ENCODE data around the gene CARD19. TPM values are rescaled to one million over a fixed set of nuclear protein-coding genes. Genes with fewer than 3 reads are reported as not detected.
A peak's percentile ranks its signal among the peaks of the same experiment; 100 is the strongest.

CARD19 gene, protein sequence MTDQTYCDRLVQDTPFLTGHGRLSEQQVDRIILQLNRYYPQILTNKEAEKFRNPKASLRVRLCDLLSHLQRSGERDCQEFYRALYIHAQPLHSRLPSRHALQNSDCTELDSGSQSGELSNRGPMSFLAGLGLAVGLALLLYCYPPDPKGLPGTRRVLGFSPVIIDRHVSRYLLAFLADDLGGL
- total RNA-seq (10 to 100 TPM; 34.0 to 50.0 (median 44.7) TPM), polyA plus RNA-seq (10 to 100 TPM in 1 of 2 donors, 1 to 10 TPM in 1; 5.0 to 67.6 TPM)
- long read RNA-seq, donor 1, transcript CARD19-206 (2 exons, 2,690 nt), result major isoform, 16 of 40 reads
- long read RNA-seq, donor 1, transcript CARD19-201 (6 exons, 855 nt), result minor isoform, 5 of 40 reads
- long read RNA-seq, donor 1, partial matches to known transcripts, result 1 of 40 reads
- long read RNA-seq, donor 1, other reads (novel, unspliced or antisense), result 9 of 40 reads
- long read RNA-seq, donor 2, transcript CARD19-201 (6 exons, 855 nt), result major isoform, 5 of 11 reads
- long read RNA-seq, donor 2, partial matches to known transcripts, result 0 of 11 reads
- long read RNA-seq, donor 2, other reads (novel, unspliced or antisense), result 0 of 11 reads
- long read RNA-seq, donor 3, transcript CARD19-207 (6 exons, 759 nt), result major isoform, 7 of 32 reads
- long read RNA-seq, donor 3, transcript CARD19-206 (2 exons, 2,690 nt), result major isoform, 7 of 32 reads
- long read RNA-seq, donor 3, transcript CARD19-204 (5 exons, 660 nt), result minor isoform, 6 of 32 reads
- long read RNA-seq, donor 3, partial matches to known transcripts, result 0 of 32 reads
- long read RNA-seq, donor 3, other reads (novel, unspliced or antisense), result 8 of 32 reads

DNA sequence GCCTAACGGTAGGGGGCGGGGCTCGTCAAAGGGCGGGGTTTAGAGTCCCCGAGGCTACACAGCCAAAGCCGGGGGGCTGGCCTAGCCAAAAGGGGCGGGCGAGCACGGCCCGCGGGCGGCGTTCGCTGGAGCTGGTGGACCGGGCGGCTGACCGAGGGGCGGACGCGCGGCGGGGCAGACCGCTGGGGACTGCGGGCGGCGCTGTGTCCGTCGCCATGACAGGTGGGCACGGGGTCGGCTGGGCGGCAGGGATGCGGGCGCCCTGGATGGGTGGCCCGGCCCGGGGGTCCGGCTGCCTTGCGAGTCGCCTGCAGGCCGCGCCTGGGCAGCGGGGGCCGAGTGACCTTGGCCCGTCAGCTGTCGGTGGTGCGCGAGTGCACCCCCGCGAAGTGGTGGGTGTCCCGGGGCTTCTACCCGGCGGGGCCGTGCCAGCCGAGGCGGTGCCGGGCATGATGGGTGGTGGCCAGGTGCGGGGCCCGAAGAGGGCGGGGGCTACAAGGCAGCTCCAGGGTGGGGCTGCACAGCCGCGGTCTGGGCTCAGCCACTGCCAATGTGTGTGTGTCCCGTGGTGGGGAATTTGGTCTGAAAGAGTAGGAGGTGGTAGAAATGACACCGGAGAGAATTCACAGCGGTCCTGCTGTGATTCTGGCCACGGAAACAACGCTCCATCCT is at the start of gene CARD19:
TSS of gene CARD19 (plus strand) at position 87 of the 672 bp plus-strand sequence. CDS start at position 216, 129 bp downstream.
- no peaks in the 10 kb centered on the region for H3K36me3 ChIP-seq
- peak within 1 kb of the TSS; percentile 86 for H3K4me3 ChIP-seq
- peaks cover 23% of the 10 kb centered on the region for H3K4me1 ChIP-seq (ENCODE audit: insufficient read depth)
- intact Hi-C loops (cut with DNase I), result loop anchor here in 3 of 4 donors (5.0 to 10.0 kb wide), 5 partner anchors 34 to 359 kb away; partner anchors contain the start of genes FAM120A (in 1 of the 3), FAM120AOS (in 1 of the 3), NINJ1 (in 1 of the 3) and SUSD3 (in 1 of the 3)
- peak within 1 kb of the TSS; percentile 91 to 96 for H3K27ac ChIP-seq
- no peaks in the 10 kb centered on the region for H3K9me3 ChIP-seq
- H3K27me3 ChIP-seq, result no peaks in the 10 kb centered on the region
- 1 to 2% (median 2%) methylated on average over 40 to 65 of the region's 65 CpGs for WGBS, 3 donors
- TF ChIP-seq, protein P1, sequence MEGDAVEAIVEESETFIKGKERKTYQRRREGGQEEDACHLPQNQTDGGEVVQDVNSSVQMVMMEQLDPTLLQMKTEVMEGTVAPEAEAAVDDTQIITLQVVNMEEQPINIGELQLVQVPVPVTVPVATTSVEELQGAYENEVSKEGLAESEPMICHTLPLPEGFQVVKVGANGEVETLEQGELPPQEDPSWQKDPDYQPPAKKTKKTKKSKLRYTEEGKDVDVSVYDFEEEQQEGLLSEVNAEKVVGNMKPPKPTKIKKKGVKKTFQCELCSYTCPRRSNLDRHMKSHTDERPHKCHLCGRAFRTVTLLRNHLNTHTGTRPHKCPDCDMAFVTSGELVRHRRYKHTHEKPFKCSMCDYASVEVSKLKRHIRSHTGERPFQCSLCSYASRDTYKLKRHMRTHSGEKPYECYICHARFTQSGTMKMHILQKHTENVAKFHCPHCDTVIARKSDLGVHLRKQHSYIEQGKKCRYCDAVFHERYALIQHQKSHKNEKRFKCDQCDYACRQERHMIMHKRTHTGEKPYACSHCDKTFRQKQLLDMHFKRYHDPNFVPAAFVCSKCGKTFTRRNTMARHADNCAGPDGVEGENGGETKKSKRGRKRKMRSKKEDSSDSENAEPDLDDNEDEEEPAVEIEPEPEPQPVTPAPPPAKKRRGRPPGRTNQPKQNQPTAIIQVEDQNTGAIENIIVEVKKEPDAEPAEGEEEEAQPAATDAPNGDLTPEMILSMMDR (IDR thresholded peaks at IDR 0.05), result peak in 1 of 3 donors; percentile 37
- TF ChIP-seq POLR2A (IDR thresholded peaks at IDR 0.05), result peak; percentile 97
- TF ChIP-seq EP300 (IDR thresholded peaks at IDR 0.05), result no peak
- peak in 2 of 5 donors; percentile 69 to 71 for DNase-seq

DNA sequence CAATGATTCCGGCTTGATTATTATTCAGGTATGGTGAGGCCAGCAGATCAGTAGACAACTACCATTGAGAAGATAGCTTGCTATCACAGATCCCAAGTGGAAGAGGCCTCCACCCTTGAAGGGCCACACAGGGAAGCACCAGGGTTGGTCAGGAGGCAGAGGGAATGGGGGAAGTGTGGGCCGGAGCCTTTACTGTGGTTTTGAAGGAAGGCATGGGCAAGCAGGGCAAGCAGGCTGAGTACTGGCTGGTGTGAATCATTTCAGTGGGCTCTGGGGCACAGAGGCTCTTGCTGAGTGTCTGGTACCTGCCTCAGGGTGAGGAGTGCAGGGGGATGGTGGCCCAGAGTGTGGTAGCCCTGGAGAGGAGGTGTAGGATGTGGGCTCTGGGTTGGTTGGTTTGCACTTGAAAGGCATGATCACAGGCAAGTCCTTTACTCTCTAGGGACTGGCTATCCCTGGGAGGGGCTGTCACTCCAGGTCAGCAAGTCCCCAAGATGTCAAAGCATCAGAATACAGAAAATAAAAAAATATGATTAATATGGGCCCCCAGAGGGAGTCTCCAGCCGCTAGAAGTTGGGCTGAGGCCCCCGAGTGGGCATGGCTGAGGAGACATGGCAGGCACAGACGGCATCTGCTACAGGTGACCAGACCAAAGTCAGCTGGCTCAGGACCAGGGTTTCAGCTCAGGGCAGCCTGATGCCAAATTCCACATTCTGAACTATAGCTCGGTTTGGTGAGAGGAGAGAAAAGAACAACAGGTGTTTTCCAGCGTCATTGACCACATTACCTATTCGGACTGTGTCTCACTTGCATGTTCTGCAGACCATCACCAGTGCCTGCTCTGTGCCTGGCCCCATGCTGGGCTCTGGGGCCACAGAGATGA is 47.2 kb upstream of the CARD19 start:
- 89 to 94% (median 89%) methylated on average over 8 of the region's 8 CpGs for WGBS, 3 donors
- Histone ChIP-seq H3K27me3 (no peaks in the 10 kb centered on the region), H3K4me3 (no peak overlapping the region), H3K4me1 (ENCODE audit: insufficient read depth) (peaks cover 20% of the 10 kb centered on the region), H3K9me3 (no peaks in the 10 kb centered on the region), H3K27ac (no peak overlapping the region), H3K36me3 (no peaks in the 10 kb centered on the region)
- TF ChIP-seq POLR2A (IDR thresholded peaks at IDR 0.05) (no peak), EP300 (IDR thresholded peaks at IDR 0.05) (no peak)
- TF ChIP-seq, protein P1 (IDR thresholded peaks at IDR 0.05), result no peak
- intact Hi-C loops (cut with DNase I), result no loop called here
- DNase-seq, result peak in 1 of 5 donors; percentile 26

DNA sequence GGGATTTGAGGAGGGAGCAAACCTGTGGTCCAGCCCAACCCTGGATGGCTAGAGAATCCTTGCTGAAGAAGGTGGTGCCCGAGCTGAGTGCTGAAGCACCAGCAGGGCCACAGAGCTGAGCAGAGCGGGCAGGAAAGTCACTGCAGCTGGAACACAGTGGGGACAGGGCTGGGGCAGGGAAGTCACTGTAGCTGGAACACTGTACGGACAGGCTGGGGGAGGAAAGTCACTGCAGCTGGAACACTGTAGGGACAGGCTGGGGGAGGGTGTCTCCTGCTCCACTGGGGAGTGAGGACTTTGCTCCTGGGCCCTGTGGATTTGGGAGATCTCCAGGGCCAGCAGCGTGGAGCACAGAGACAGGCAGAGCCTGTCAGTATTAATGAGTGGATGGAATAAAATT is 46.5 kb upstream of the CARD19 start:
- Histone ChIP-seq H3K9me3 (no peaks in the 10 kb centered on the region), H3K4me1 (ENCODE audit: insufficient read depth) (peaks cover 22% of the 10 kb centered on the region), H3K27ac (no peak overlapping the region), H3K4me3 (no peak overlapping the region), H3K36me3 (no peaks in the 10 kb centered on the region), H3K27me3 (no peaks in the 10 kb centered on the region)
- WGBS, 3 donors, result 82 to 87% (median 83%) methylated on average over 4 of the region's 4 CpGs
- peak in 1 of 5 donors; percentile 14 for DNase-seq
- intact Hi-C loops (cut with DNase I), result no loop called here
- TF ChIP-seq POLR2A (IDR thresholded peaks at IDR 0.05), result no peak
- TF ChIP-seq, protein P1 (IDR thresholded peaks at IDR 0.05), result no peak
- no peak for TF ChIP-seq EP300 (IDR thresholded peaks at IDR 0.05)

Measured in ovary (tissue), 10 donors.